Left renal cortex interstitium (tissue), 4 donors: ENCODE results near the gene SPDYE9. TPM values are rescaled to one million over a fixed set of nuclear protein-coding genes. Genes with fewer than 3 reads are reported as not detected.
"Not testable (repeated sequence)": the region's sequence is repeated elsewhere in the genome, so short reads cannot be mapped to it uniquely, and the experiment has no call there.

Source experiments
- DNase-seq, 4 donors: peaks; one replicate each; pipeline ENCODE4 v3.0.0-alpha.2; 2013; ENCODE audit warnings: low read depth in 4 of 4, low spot score in 2 of 4, missing footprints in 1 of 4
- polyA plus RNA-seq, 4 donors: library from polyadenylated mRNA; unstranded; fragments of 120-200 nt; gene quantifications; one replicate each; pipeline ENCODE4 v1.2.1, GENCODE V29; 2013; ENCODE audit not compliant: insufficient read length in 4 of 4

The SPDYE9 gene, protein sequence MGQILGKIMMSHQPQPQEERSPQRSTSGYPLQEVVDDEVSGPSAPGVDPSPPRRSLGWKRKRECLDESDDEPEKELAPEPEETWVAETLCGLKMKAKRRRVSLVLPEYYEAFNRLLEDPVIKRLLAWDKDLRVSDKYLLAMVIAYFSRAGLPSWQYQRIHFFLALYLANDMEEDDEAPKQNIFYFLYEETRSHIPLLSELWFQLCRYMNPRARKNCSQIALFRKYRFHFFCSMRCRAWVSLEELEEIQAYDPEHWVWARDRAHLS
- 1 to 10 TPM in 2 of 4 donors, under 1 TPM in 2; 0.13 to 1.2 (median 0.66) TPM for polyA plus RNA-seq

DNA sequence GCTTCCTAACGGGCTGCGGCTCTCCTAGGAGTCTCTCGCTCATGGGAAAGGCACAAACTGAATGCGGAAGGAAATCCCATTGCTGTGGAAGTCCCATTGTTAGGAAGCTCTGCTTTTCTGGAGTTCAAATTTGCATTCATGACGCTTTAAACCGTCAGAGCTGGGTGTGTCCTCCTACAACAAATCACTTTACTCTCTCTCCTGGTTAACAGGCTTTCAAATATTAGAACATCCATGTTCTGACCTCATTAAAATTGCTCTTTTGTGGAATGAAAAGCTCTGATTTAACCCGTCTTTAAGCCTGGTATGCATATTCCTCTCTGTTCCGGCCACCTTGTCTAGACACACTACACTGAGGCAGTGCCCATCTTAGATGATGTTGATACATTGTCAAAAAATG is at the start of gene SPDYE9:
TSS of gene SPDYE9 (minus strand) at position 101 of the 400 bp plus-strand sequence. CDS start 1,800 bp downstream, outside the sequence.
- DNase-seq = not testable (repeated sequence)

DNA sequence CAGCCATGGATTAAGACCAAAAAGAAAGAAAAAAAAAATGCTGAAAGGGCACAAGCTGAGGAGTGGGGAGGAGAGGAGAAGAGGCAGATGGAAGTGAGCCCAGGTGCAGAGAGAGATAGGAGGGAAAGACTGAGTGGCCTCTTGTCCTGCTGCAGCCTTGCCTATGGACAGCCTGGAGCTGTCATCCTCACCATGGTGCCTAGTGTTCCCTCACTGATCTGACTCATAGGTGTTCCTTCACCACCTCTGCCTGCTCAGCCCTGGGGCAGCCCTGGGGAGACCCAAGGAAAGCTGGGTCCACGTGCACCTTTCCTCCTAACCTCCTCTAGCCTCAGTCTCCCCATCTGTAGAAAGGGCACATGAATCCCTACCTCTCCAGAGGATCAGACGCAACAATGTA is 49.0 kb upstream of the SPDYE9 start:
- DNase-seq = not testable (repeated sequence)

DNA sequence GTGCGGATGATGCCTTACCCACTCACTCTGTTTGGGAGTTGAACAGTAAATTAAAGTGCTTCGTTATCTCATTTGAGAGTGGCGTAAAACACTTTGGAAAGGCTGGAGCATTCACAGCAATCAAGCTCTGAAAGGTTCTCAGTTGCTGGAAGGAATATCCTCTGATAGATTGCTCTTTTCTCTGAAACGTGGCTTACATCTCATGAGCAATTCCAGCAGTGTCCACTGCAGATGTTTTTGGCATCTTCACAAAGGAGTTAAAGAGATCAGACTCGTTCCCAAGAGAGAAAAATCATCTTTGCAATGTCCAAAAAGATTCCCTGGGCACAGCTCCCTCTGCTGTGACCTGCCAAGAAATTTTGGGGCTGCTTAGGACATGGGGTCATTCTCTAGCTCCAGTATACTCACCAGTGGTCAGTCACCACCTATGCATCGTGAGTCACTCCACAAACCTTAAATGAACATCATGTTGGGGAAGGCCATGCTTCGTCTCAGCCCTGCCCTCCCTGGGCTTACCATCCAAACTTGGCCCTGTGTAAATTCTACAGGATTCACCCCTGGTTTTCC is 46.9 kb upstream of the SPDYE9 start:
- not testable (repeated sequence) for DNase-seq

DNA sequence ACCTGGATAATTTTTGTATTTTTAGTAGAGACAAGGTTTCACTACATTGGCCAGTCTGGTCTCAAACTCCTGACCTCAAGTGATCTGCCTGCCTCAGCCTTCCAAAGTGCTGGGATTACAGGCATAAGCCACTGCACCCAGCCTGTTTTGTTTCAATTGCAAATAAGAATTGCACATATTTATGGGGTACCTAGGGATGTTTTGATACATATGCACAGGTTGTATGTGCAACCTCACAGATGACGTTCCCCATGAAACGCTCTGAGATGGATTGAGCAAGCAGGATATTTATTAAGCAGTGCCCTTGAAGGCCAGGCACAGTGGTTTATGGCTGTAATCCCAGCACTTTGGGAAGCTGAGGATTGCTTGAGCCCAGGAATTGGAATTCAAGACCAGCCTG is 44.8 kb upstream of the SPDYE9 start:
- DNase-seq = not testable (repeated sequence)

DNA sequence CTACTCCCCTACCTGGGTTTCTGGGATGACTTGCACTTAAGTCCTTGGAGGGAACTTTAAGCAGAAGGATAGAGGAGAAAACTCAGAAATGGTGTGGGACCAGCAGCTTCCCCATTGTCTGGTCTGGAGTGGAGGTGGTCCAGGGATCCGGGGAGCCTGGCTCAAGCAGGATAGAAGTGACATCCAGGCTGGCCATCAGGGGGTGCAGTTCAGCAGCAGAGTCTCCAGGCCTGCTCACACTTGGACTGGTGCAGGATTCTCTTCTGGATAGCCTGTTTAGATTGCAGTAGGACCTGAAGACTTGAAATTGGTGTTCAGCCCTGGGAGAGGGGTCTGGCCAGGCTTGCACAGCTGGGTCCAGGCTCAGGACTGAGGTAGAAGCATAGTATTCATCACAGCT is 38.3 kb upstream of the SPDYE9 start:
- DNase-seq = not testable (repeated sequence)

DNA sequence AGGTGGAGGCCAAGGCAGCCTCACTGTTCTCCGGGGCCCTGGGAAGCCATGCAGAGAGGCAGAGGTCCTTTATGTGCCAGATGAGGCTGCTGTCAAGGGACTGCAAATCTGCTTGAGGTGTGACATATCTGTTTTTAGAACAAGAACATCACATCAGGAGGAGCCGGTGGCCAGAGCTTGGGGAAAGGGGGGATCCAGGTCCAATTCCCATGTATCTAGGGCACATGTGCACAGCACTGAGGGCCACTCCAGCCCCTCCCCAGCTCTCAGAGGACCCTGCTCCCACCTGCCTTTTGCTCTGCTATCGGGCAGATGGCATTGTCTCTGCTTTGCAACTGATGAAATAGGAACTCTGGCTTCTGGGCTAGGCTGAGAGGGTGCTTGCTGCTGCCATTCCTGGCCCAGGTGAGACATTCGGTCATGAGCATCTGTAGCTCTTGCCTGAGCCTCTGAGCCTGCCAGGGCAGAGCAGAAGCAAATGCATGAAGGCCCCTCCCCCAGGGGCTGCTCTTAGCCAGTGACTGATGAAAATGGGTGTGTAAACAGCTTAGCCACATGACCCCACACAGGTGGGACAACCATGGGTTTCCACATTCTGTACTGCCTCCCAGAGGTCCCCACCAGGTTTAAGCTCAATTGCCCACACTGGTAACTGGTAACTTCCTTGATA is 37.1 kb upstream of the SPDYE9 start:
- DNase-seq = not testable (repeated sequence)

DNA sequence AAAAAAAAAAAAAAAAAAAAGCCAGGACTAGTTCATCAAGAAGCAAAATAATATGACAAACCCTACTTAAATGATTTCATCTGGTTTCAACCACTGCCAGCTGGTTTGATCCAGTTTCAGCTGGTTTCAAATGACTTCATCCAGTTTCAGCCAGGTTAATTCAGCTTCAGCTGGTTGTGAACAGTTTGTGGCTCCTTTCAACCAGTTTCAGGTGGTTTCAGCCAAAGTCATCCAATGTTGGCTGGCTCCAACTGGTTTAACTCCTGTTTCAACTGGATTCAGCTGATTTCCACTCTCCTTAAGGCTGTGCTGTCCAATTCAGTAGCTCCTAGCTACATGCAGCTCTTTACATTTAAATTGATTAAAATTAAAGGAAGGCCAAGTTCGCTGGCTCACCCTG is 32.3 kb upstream of the SPDYE9 start:
- DNase-seq = not testable (repeated sequence)

DNA sequence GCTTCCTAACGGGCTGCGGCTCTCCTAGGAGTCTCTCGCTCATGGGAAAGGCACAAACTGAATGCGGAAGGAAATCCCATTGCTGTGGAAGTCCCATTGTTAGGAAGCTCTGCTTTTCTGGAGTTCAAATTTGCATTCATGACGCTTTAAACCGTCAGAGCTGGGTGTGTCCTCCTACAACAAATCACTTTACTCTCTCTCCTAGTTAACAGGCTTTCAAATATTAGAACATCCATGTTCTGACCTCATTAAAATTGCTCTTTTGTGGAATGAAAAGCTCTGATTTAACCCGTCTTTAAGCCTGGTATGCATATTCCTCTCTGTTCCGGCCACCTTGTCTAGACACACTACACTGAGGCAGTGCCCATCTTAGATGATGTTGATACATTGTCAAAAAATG is 28.0 kb downstream of the SPDYE9 start, which contains the start of gene SPDYE11:
TSS of gene SPDYE11 (minus strand) at position 101 of the 400 bp plus-strand sequence. CDS start 1,800 bp downstream, outside the sequence.
- DNase-seq = not testable (repeated sequence)

DNA sequence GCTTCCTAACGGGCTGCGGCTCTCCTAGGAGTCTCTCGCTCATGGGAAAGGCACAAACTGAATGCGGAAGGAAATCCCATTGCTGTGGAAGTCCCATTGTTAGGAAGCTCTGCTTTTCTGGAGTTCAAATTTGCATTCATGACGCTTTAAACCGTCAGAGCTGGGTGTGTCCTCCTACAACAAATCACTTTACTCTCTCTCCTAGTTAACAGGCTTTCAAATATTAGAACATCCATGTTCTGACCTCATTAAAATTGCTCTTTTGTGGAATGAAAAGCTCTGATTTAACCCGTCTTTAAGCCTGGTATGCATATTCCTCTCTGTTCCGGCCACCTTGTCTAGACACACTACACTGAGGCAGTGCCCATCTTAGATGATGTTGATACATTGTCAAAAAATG is 56.2 kb downstream of the SPDYE9 start, which contains the start of gene SPDYE8:
TSS of gene SPDYE8 (minus strand) at position 101 of the 400 bp plus-strand sequence. CDS start 1,800 bp downstream, outside the sequence.
- not testable (repeated sequence) for DNase-seq

Other genes with a start within 250 kb of the SPDYE9 start
- 10 to 100 TPM; 32.0 to 58.9 (median 44.9) TPM for gene POM121, start 160.9 kb downstream of the SPDYE9 start, polyA plus RNA-seq
- 1 to 10 TPM in 2 of 4 donors, under 1 TPM in 2; 0.59 to 3.5 (median 1.6) TPM for gene TRIM74, start 116.6 kb downstream of the SPDYE9 start, polyA plus RNA-seq
- 1 to 10 TPM in 1 of 4 donors, under 1 TPM in 3; 0.13 to 1.0 (median 0.60) TPM for gene SPDYE8, start 56.3 kb downstream of the SPDYE9 start, polyA plus RNA-seq
- gene SPDYE11, start 28.1 kb downstream of the SPDYE9 start, polyA plus RNA-seq = 1 to 10 TPM in 2 of 4 donors, under 1 TPM in 2; 0.13 to 1.3 (median 0.66) TPM
- gene NSUN5, start 222.8 kb upstream of the SPDYE9 start, polyA plus RNA-seq = 10 to 100 TPM; 13.7 to 21.5 (median 19.7) TPM
- under 1 TPM; 0.20 to 0.43 (median 0.32) TPM for gene TRIM50, start 242.0 kb upstream of the SPDYE9 start, polyA plus RNA-seq
- gene FKBP6, start 242.1 kb upstream of the SPDYE9 start, polyA plus RNA-seq = under 1 TPM in 3 of 4 donors, not detected in 1; 0.29 to 0.90 (median 0.78) TPM